Loucy (cell line): ENCODE results near the gene ULK1.

Source experiments
- H2AFZ ChIP-seq: fragments of 200-600 bp; sonication (generic); 2 replicates; pipeline ENCODE4 v1.6.0; 2016; ENCODE audit warnings: antibody characterized with exemption, mild to moderate bottlenecking, low read length, moderate library complexity
- H3F3A ChIP-seq: fragments of 200-600 bp; 2 replicates; pipeline ENCODE4 v1.6.0; 2016; ENCODE audit warnings: antibody characterized with exemption, low read depth, mild to moderate bottlenecking
- H3K27me3 ChIP-seq: fragments of 200-600 bp; sonication (generic); 2 replicates; pipeline ENCODE4 v1.6.1; 2014; ENCODE audit warnings: low read length, mild to moderate bottlenecking; ENCODE audit not compliant: insufficient read depth, poor library complexity, severe bottlenecking
- H3K36me3 ChIP-seq: fragments of 200-600 bp; sonication (generic); 2 replicates; pipeline ENCODE4 v1.6.1; 2016; ENCODE audit warnings: low read length; ENCODE audit not compliant: insufficient read depth
- H3K4me1 ChIP-seq: fragments of 200-600 bp; sonication (generic); 2 replicates; pipeline ENCODE4 v1.5.1; 2014; ENCODE audit warnings: low read length, mild to moderate bottlenecking; ENCODE audit not compliant: insufficient read depth, poor library complexity, severe bottlenecking
- H3K4me2 ChIP-seq: fragments of 200-600 bp; sonication (generic); 2 replicates; pipeline ENCODE4 v1.6.0; 2014; ENCODE audit warnings: antibody characterized with exemption, low read length, low read depth, mild to moderate bottlenecking; ENCODE audit not compliant: poor library complexity, severe bottlenecking
- H3K4me3 ChIP-seq: fragments of 200-600 bp; sonication (generic); 2 replicates; pipeline ENCODE4 v1.5.1; 2014; ENCODE audit warnings: low read length, mild to moderate bottlenecking, mixed read lengths; ENCODE audit not compliant: poor library complexity, severe bottlenecking
- H3K79me2 ChIP-seq: fragments of 200-600 bp; sonication (generic); 2 replicates; pipeline ENCODE4 v1.6.1; 2014; ENCODE audit warnings: low read length; ENCODE audit not compliant: insufficient read depth
- H3K9ac ChIP-seq: fragments of 200-600 bp; sonication (generic); 2 replicates; pipeline ENCODE4 v1.6.0; 2014; ENCODE audit warnings: mild to moderate bottlenecking, low read depth, low read length, moderate library complexity; ENCODE audit not compliant: poor library complexity, severe bottlenecking
- H3K9me2 ChIP-seq: fragments of 200-600 bp; sonication (generic); replicated peaks from 2 replicates; pipeline ENCODE4 v1.6.1; 2016; ENCODE audit warnings: low read depth, low read length, mixed read lengths
- H3K9me3 ChIP-seq: fragments of 200-600 bp; sonication (generic); 2 replicates; pipeline ENCODE4 v1.6.1; 2014; ENCODE audit warnings: mild to moderate bottlenecking, antibody characterized with exemption, low read length, low read depth; ENCODE audit not compliant: insufficient read depth
- H4K20me1 ChIP-seq: fragments of 200-600 bp; sonication (generic); 2 replicates; pipeline ENCODE4 v1.6.0; 2014; ENCODE audit warnings: antibody characterized with exemption, low read length, mild to moderate bottlenecking; ENCODE audit not compliant: insufficient read depth, poor library complexity, severe bottlenecking
- CTCF ChIP-seq: fragments of 200-600 bp; sonication (generic); conservative IDR thresholded peaks from 2 replicates; pipeline ENCODE4 v1.5.1; 2014; ENCODE audit warnings: mild to moderate bottlenecking, antibody characterized with exemption, low read length
- EZH2phosphoT487 ChIP-seq: fragments of 200-600 bp; IDR thresholded peaks from 2 replicates; pipeline ENCODE4 v1.6.1; 2018; ENCODE audit warnings: antibody characterized with exemption, mild to moderate bottlenecking, moderate library complexity, borderline replicate concordance

The ULK1 gene

GRCh38 chr12:131904346-131904745 is 9.9 kb downstream of the ULK1 start:
- Histone ChIP-seq H3K36me3 (peaks cover 7% of the 10 kb centered on the region; the same call in 1 of the 2 replicates), H3K9me3 (no peaks in the 10 kb centered on the region), H3K4me3 (no peak overlapping the region), H3K79me2 (peaks cover 43% of the 10 kb centered on the region), H4K20me1 (peaks cover 20% of the 10 kb centered on the region), H3K9ac (no peak overlapping the region), H2AFZ (no peak overlapping the region), H3K9me2 (no peaks in the 10 kb centered on the region), H3K4me1 (peaks cover 3% of the 10 kb centered on the region), H3F3A (no peaks in the 10 kb centered on the region), H3K4me2 (no peak overlapping the region), H3K27me3 (no peaks in the 10 kb centered on the region)
- TF ChIP-seq EZH2phosphoT487 (no peak), CTCF (no peak)

- no peaks in the 10 kb centered on the region for H3K9me3 ChIP-seq
- no peak overlapping the region for H2AFZ ChIP-seq
- H3K9me2 ChIP-seq = no peaks in the 10 kb centered on the region
- H3K4me1 ChIP-seq = peaks cover 3% of the 10 kb centered on the region
- H3F3A ChIP-seq = no peaks in the 10 kb centered on the region
- no peak overlapping the region for H3K4me3 ChIP-seq
- H3K36me3 ChIP-seq = peaks cover 14% of the 10 kb centered on the region; the same call in 1 of the 2 replicates
- H3K79me2 ChIP-seq = peaks cover 40% of the 10 kb centered on the region
- TF ChIP-seq EZH2phosphoT487 (no peak), CTCF (no peak)
- H3K4me2 ChIP-seq = no peak overlapping the region
- H3K9ac ChIP-seq = no peak overlapping the region
- H4K20me1 ChIP-seq = peaks cover 20% of the 10 kb centered on the region
- no peaks in the 10 kb centered on the region for H3K27me3 ChIP-seq
Measured at GRCh38 chr12:131905081-131905629, 10.7 kb downstream of the ULK1 start.

- Histone ChIP-seq H3K4me2 (no peak overlapping the region), H4K20me1 (peaks cover 20% of the 10 kb centered on the region), H3K27me3 (no peaks in the 10 kb centered on the region), H3K36me3 (peaks cover 19% of the 10 kb centered on the region; the same call in 1 of the 2 replicates), H3K4me3 (no peak overlapping the region), H3K79me2 (peaks cover 35% of the 10 kb centered on the region; the same call in 1 of the 2 replicates), H3F3A (no peaks in the 10 kb centered on the region), H2AFZ (no peak overlapping the region), H3K9me2 (no peaks in the 10 kb centered on the region), H3K9me3 (no peaks in the 10 kb centered on the region), H3K9ac (no peak overlapping the region), H3K4me1 (peaks cover 3% of the 10 kb centered on the region)
- TF ChIP-seq CTCF = no peak
- no peak for TF ChIP-seq EZH2phosphoT487
Measured at GRCh38 chr12:131905630-131906091, 11.2 kb downstream of the ULK1 start.
